CD4-positive, alpha-beta T cell (primary cell): ENCODE results near the gene NME4. TPM values are rescaled to one million over a fixed set of nuclear protein-coding genes. Genes with fewer than 3 reads are reported as not detected.
"Not testable (repeated sequence)": the region's sequence is repeated elsewhere in the genome, so short reads cannot be mapped to it uniquely, and the experiment has no call there.

Source experiments
- ATAC-seq: fragments of 200-7000 bp; cut with Tn5 transposase; one replicate; pipeline ENCODE4 v1.10.0; 2022; ENCODE audit warnings: mild to moderate bottlenecking; ENCODE audit not compliant: poor library complexity
- CTCF ChIA-PET: fragments of 350-600 bp; sonication (Branson Sonifier 250); formaldehyde crosslinking; loops from one replicate; lab custom pipeline; 2021; ENCODE audit warnings: antibody characterized with exemption, inconsistent platforms; lab: Charles Lee
- POLR2A ChIA-PET: fragments of 350-600 bp; sonication (Branson Sonifier 250); formaldehyde crosslinking; loops from one replicate; lab custom pipeline; 2021; ENCODE audit warnings: antibody characterized with exemption, inconsistent platforms; lab: Charles Lee
- DNase-seq, 14 experiments: peaks; one replicate each; pipeline ENCODE4 v3.0.0-alpha.2; 2013 to 2020; ENCODE audit warnings: mixed read lengths in 2 of 14
- H3K27ac ChIP-seq, 2 donors: one replicate each; pipeline versions ENCODE4 v1.5.1 to v1.7.0; 2013; ENCODE audit warnings: low read length in 2 of 2, low read depth in 1 of 2, mild to moderate bottlenecking in 1 of 2
- H3K27me3 ChIP-seq, 2 experiments: 1 replicate in 1 of 2; 2 replicates in 1 of 2; pipeline versions ENCODE4 v1.6.1 to v1.7.0; 2013; ENCODE audit warnings: low read length in 2 of 2, control low read depth in 1 of 2, mild to moderate bottlenecking in 1 of 2, moderate library complexity in 1 of 2; ENCODE audit not compliant: insufficient read depth in 2 of 2, control insufficient read depth in 1 of 2
- H3K36me3 ChIP-seq: one replicate; pipeline ENCODE4 v1.6.1; 2013; ENCODE audit warnings: low read length, control low read depth; ENCODE audit not compliant: insufficient read depth
- H3K4me1 ChIP-seq: one replicate; pipeline ENCODE4 v1.6.1; 2013; ENCODE audit warnings: low read length, control low read depth; ENCODE audit not compliant: insufficient read depth
- H3K4me3 ChIP-seq: one replicate; pipeline ENCODE4 v1.5.1; 2013; ENCODE audit warnings: mild to moderate bottlenecking, low read length, moderate library complexity
- H3K9me3 ChIP-seq, 2 experiments: 1 replicate in 1 of 2; 2 replicates in 1 of 2; pipeline versions ENCODE4 v1.6.1 to v1.7.0; 2013; ENCODE audit warnings: low read length in 2 of 2, mild to moderate bottlenecking in 2 of 2, control low read depth in 1 of 2, moderate library complexity in 1 of 2; ENCODE audit not compliant: control insufficient read depth in 1 of 2, insufficient read depth in 1 of 2
- H3K27ac Mint-ChIP-seq: one replicate; pipeline ENCODE4 v1.8.0; 2020; ENCODE audit warnings: mixed read lengths
- H3K27me3 Mint-ChIP-seq: one replicate; pipeline ENCODE4 v1.8.0; 2021; ENCODE audit warnings: mixed read lengths
- H3K36me3 Mint-ChIP-seq: one replicate; pipeline ENCODE4 v1.8.0; 2021; ENCODE audit warnings: low read depth, mixed read lengths
- H3K4me1 Mint-ChIP-seq: one replicate; pipeline ENCODE4 v1.8.0; 2021; ENCODE audit warnings: low read depth, mixed read lengths
- H3K4me3 Mint-ChIP-seq: one replicate; pipeline ENCODE4 v1.8.0; 2020; ENCODE audit warnings: mild to moderate bottlenecking, mixed read lengths
- H3K9me3 Mint-ChIP-seq: one replicate; pipeline ENCODE4 v1.8.0; 2020; ENCODE audit warnings: mixed read lengths
- intact Hi-C, 2 experiments: fragments of 100-400 bp; cut with DNase I in 1 of 2; cut with micrococcal nuclease in 1 of 2; formaldehyde crosslinking; loops; one replicate each; pipeline versions ENCODE4 v1.15.1 to v1.9.0; 2023 to 2025; cut with DNase I, micrococcal nuclease
- total RNA-seq, 174 experiments: library from RNA in 2 of 174; stranded (reverse) in 2 of 174; gene quantifications; one replicate each; pipeline ENCODE4 v1.2.3 and lab custom pipeline; 2021 to 2026
- TF ChIP-seq, protein P1 (sequence below): fragments of 200-600 bp; IDR thresholded peaks from one replicate; pipeline ENCODE4 v1.8.0; 2022; ENCODE audit warnings: antibody characterized with exemption, mild to moderate bottlenecking

NME4 gene
- total RNA-seq, 2 experiments from 2014 or later = 31.2 to 32.6 TPM

DNA sequence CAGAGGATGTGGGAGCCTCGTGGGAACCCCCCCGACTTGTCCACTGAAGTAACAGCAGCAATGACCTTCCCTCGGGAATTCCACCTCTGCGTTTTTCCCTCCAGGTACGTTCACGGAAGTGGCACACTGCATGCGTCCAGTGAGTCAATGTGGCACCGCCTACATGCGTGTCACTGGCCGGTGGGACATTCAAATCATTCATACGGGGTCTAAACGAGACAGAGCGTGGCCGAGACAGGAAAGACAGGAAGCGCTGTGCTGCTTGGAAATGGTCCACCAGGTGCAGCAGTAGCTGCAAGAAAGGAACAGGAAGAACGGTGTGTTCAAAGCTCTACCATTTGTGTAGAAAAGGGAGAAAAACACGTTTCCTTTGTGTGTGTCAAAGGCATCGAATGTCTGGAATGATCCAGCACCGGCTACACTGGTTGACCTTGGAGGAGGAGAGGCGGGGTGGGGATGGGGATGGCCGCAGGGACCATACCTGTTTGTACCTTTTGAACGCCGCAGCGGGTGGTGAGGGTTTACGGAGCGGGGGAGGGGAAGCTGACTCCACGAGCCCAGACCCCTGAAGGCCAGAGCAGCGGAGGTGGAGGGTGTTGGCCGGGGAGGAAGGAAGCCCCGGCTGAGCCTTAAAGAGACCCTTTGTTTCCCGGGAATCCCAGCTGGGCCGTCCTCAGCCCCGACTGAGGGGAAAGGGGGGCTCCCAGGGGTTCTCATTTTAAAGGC is 13.5 kb upstream of the NME4 start:
- H3K4me3 ChIP-seq = peak overlapping the region; percentile 68
- H3K27me3 Mint-ChIP-seq = no peaks in the 10 kb centered on the region
- H3K4me1 ChIP-seq = peaks cover 50% of the 10 kb centered on the region
- ChIA-PET POLR2A (interaction anchor here (0.8 to 5.9 kb wide), 13 partner anchors 9 to 276 kb away, joined by 3 to 60 read pairs (median 3); partner anchors contain the start of genes DECR2, LUC7L, MRPL28 and RAB11FIP3), CTCF (interaction anchor here (1.0 to 2.3 kb wide), 2 partner anchors 8 to 18 kb away, joined by 3 to 8 read pairs; partner anchors contain the start of gene DECR2)
- peaks cover 26% of the 10 kb centered on the region for H3K4me1 Mint-ChIP-seq
- ATAC-seq (peak; percentile 49), DNase-seq (peak in 12 of 14 experiments; percentile 23 to 81 (median 44))
- no peaks in the 10 kb centered on the region for H3K9me3 Mint-ChIP-seq
- TF ChIP-seq, protein P1, sequence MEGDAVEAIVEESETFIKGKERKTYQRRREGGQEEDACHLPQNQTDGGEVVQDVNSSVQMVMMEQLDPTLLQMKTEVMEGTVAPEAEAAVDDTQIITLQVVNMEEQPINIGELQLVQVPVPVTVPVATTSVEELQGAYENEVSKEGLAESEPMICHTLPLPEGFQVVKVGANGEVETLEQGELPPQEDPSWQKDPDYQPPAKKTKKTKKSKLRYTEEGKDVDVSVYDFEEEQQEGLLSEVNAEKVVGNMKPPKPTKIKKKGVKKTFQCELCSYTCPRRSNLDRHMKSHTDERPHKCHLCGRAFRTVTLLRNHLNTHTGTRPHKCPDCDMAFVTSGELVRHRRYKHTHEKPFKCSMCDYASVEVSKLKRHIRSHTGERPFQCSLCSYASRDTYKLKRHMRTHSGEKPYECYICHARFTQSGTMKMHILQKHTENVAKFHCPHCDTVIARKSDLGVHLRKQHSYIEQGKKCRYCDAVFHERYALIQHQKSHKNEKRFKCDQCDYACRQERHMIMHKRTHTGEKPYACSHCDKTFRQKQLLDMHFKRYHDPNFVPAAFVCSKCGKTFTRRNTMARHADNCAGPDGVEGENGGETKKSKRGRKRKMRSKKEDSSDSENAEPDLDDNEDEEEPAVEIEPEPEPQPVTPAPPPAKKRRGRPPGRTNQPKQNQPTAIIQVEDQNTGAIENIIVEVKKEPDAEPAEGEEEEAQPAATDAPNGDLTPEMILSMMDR = no peak
- H3K36me3 ChIP-seq = no peaks in the 10 kb centered on the region
- H3K36me3 Mint-ChIP-seq = peaks cover 16% of the 10 kb centered on the region
- H3K4me3 Mint-ChIP-seq = peak overlapping the region; percentile 84
- intact Hi-C loops = loop anchor here (1.0 to 5.0 kb wide), 3 partner anchors 13 to 144 kb away; partner anchors contain the start of genes CAPN15 (in 1 of the 2), DECR2 (in 1 of the 2) and NME4 (in 1 of the 2)
- peak overlapping the region in 1 of 2 donors; percentile 47 for H3K27ac ChIP-seq
- no peaks in the 10 kb centered on the region for H3K27me3 ChIP-seq
- H3K9me3 ChIP-seq = no peaks in the 10 kb centered on the region
- H3K27ac Mint-ChIP-seq = peak overlapping the region; percentile 80

DNA sequence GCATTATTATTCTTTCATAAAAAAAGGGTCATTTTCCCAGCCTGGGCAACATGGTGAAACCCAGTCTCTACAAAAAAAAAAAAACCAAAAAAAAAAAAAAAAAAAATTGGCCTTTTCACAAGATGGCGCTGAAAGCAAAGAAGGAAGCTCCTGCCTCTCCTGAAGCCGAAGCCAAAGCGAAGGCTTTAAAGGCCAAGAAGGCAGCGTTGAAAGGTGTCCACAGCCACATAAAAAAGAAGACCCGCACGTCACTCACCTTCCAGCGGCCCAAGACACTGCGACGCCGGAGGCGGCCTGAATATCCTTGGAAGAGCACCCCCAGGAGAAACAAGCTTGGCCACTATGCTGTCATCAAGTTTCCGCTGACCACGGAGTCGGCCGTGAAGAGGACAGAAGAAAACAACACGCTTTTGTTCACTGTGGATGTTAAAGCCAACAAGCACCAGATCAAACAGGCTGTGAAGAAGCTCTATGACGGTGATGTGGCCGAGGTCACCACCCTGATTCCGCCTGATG is 10.3 kb upstream of the NME4 start:
- Histone ChIP-seq H3K9me3 (peaks cover 0 to 6% of the 10 kb centered on the region in 2 experiments), H3K36me3 (no peaks in the 10 kb centered on the region), H3K27me3 (no peaks in the 10 kb centered on the region), H3K27ac (no peak overlapping the region), H3K4me1 (peaks cover 24% of the 10 kb centered on the region), H3K4me3 (no peak overlapping the region)
- Mint-ChIP-seq H3K36me3 (peaks cover 8% of the 10 kb centered on the region), H3K4me1 (peaks cover 16% of the 10 kb centered on the region), H3K27me3 (no peaks in the 10 kb centered on the region), H3K4me3 (peak overlapping the region; percentile 15), H3K27ac (no peak overlapping the region), H3K9me3 (no peaks in the 10 kb centered on the region)
- TF ChIP-seq, protein P1 = no peak
- no peak for ATAC-seq
- ChIA-PET CTCF (no interaction called here), POLR2A (interaction anchor here (0.7 kb wide), 1 partner anchor 14 kb away, joined by 3 read pairs; no protein-coding TSS in a partner anchor)
- peak in 1 of 14 experiments; percentile 15 for DNase-seq
- intact Hi-C loops = no loop called here

- DNase-seq, H3K4me3 ChIP-seq, ATAC-seq, H3K36me3 Mint-ChIP-seq, H3K27ac Mint-ChIP-seq, H3K36me3 ChIP-seq, H3K27ac ChIP-seq, H3K27me3 ChIP-seq, H3K9me3 Mint-ChIP-seq, CTCF ChIA-PET, intact Hi-C loops, POLR2A ChIA-PET, H3K4me3 Mint-ChIP-seq, H3K27me3 Mint-ChIP-seq: not testable (repeated sequence)
- H3K4me1 Mint-ChIP-seq = peaks cover 12% of the 10 kb centered on the region
- Histone ChIP-seq H3K4me1 (peaks cover 21% of the 10 kb centered on the region), H3K9me3 (peaks cover 0 to 11% of the 10 kb centered on the region in 2 experiments)
These were observed 9.0 kb upstream of the NME4 start for GRCh38 chr16:387761-388666.
